HepG2 (cell line): ENCODE data around the gene TRABD. TPM values are rescaled to one million over a fixed set of nuclear protein-coding genes. Genes with fewer than 3 reads are reported as not detected.
A peak's percentile ranks its signal among the peaks of the same experiment; 100 is the strongest.

Experiments used
- BCLAF1 ChIP-seq: fragments of 450-650 bp; IDR thresholded peaks from 2 replicates; pipeline ENCODE4 v1.6.1; 2017; ENCODE audit warnings: mild to moderate bottlenecking
- DMAP1 ChIP-seq: IDR thresholded peaks from 2 replicates; pipeline ENCODE4 v1.6.1; 2016
- ETV5 ChIP-seq: IDR thresholded peaks from 2 replicates; pipeline ENCODE4 v1.6.1; 2018; ENCODE audit warnings: missing biosample characterization, missing genetic modification reagents, inconsistent platforms, borderline replicate concordance
- FOXA3 ChIP-seq: IDR thresholded peaks from 2 replicates; pipeline ENCODE4 v1.6.1; 2016; ENCODE audit warnings: missing genetic modification reagents, missing compliant biosample characterization
- GATA4 ChIP-seq: sonication (generic); IDR thresholded peaks from 2 replicates; pipeline ENCODE4 v1.6.1; 2016; ENCODE audit warnings: antibody characterized with exemption, low read depth, borderline replicate concordance
- GRHL1 ChIP-seq: sonication (generic); formaldehyde crosslinking; conservative IDR thresholded peaks from 2 replicates; pipeline ENCODE4 v1.8.0; 2022; ENCODE audit warnings: missing genetic modification reagents
- HDAC2 ChIP-seq: sonication (generic); formaldehyde crosslinking; IDR thresholded peaks from 2 replicates; pipeline ENCODE4 v1.4.0; 2020; ENCODE audit warnings: missing genetic modification reagents
- ISL2 ChIP-seq: sonication (generic); formaldehyde crosslinking; IDR thresholded peaks from 2 replicates; pipeline ENCODE4 v1.5.0; 2020; ENCODE audit warnings: missing genetic modification reagents
- JUN ChIP-seq: sonication (generic); formaldehyde crosslinking; IDR thresholded peaks from 2 replicates; pipeline ENCODE4 v1.4.0; 2020; ENCODE audit warnings: mild to moderate bottlenecking, missing genetic modification reagents
- MLX ChIP-seq: IDR thresholded peaks from 2 replicates; pipeline ENCODE4 v1.6.1; 2016
- MXD4 ChIP-seq: IDR thresholded peaks from 2 replicates; pipeline ENCODE4 v1.6.1; 2016; ENCODE audit warnings: mild to moderate bottlenecking, missing biosample characterization, missing genetic modification reagents
- NR2F1 ChIP-seq, 2 experiments: fragments of 450-650 bp in 1 of 2; formaldehyde crosslinking in 1 of 2; IDR thresholded peaks; 2 replicates each; pipeline versions ENCODE4 v1.5.0 to v1.6.1; 2016 to 2020; ENCODE audit warnings: mild to moderate bottlenecking in 1 of 2, missing compliant biosample characterization in 1 of 2, missing genetic modification reagents in 1 of 2, moderate library complexity in 1 of 2
- SALL1 ChIP-seq: sonication (generic); formaldehyde crosslinking; IDR thresholded peaks from 2 replicates; pipeline ENCODE4 v1.8.0; 2022; ENCODE audit warnings: mild to moderate bottlenecking, missing genetic modification reagents
- SAP130 ChIP-seq: IDR thresholded peaks from 2 replicates; pipeline ENCODE4 v1.6.1; 2016; ENCODE audit warnings: low read depth
- SIN3B ChIP-seq: fragments of 150-350 bp; IDR thresholded peaks from 2 replicates; pipeline ENCODE4 v1.6.1; 2014; ENCODE audit warnings: low read length
- TFDP1 ChIP-seq: IDR thresholded peaks from 2 replicates; pipeline ENCODE4 v1.6.1; 2016; ENCODE audit warnings: missing compliant biosample characterization, missing genetic modification reagents, borderline replicate concordance
- UBTF ChIP-seq: sonication (generic); formaldehyde crosslinking; IDR thresholded peaks from 2 replicates; pipeline ENCODE4 v1.4.0; 2020; ENCODE audit warnings: mild to moderate bottlenecking, missing genetic modification reagents
- ZBTB7B ChIP-seq: sonication (generic); formaldehyde crosslinking; IDR thresholded peaks from 2 replicates; pipeline ENCODE4 v1.4.0; 2020; ENCODE audit warnings: missing genetic modification reagents
- ZNF414 ChIP-seq: sonication (generic); formaldehyde crosslinking; IDR thresholded peaks from 2 replicates; pipeline ENCODE4 v1.5.0; 2020; ENCODE audit warnings: missing genetic modification reagents
- ZNF44 ChIP-seq: sonication (generic); formaldehyde crosslinking; IDR thresholded peaks from 2 replicates; pipeline ENCODE4 v1.5.1; 2020; ENCODE audit warnings: mild to moderate bottlenecking, missing genetic modification reagents
- ZNF781 ChIP-seq: sonication (generic); formaldehyde crosslinking; IDR thresholded peaks from 2 replicates; pipeline ENCODE4 v1.5.1; 2020; ENCODE audit warnings: borderline replicate concordance, mild to moderate bottlenecking, missing genetic modification reagents; ENCODE audit errors: not compliant biosample characterization
- polyA plus RNA-seq, 8 experiments: library from polyadenylated mRNA; depleted of rRNA in 3 of 8; stranded (reverse) in 7 of 8; unstranded in 1 of 8; fragments of >200 nt; fragmentation: Illumina TruSeq in 4 of 8; extraction: Trizol in 4 of 8; gene quantifications; 2 replicates each; pipeline versions ENCODE4 v1.2.1 to v1.2.3, GENCODE V29; 2011 to 2016; ENCODE audit warnings: low read depth in 4 of 8, missing spikeins in 1 of 8, mixed read lengths in 1 of 8; ENCODE audit not compliant: insufficient read depth in 1 of 8
- total RNA-seq, 5 experiments: library from RNA; depleted of rRNA; stranded (reverse); fragments of >200 nt; fragmentation: Illumina TruSeq; extraction: Trizol; gene quantifications; 2 replicates each; pipeline ENCODE4 v1.2.3, GENCODE V29; 2016; ENCODE audit warnings: low read depth in 1 of 5

The TRABD gene
- total and polyA plus RNA-seq, 2 of the 13 experiments (the other 11 are each of a cell fraction or from before 2014, with no cell fraction given) = 21.5 to 28.9 TPM

GRCh38 chr22:50171965-50172421 is 13.7 kb upstream of the TRABD start (continued):
- no peak for TF ChIP-seq GRHL1
- peak; percentile 67 for TF ChIP-seq SAP130 (CRISPR knock-in tag)
- no peak for TF ChIP-seq ISL2
- TF ChIP-seq JUN (CRISPR knock-in tag) = no peak
- no peak for TF ChIP-seq ZNF44 (CRISPR knock-in tag)
- peak; percentile 34; the same call in 1 of the 2 replicates for TF ChIP-seq HDAC2 (CRISPR knock-in tag)
- peak; percentile 21 for TF ChIP-seq UBTF (CRISPR knock-in tag)
- peak; percentile 58; the same call in 1 of the 2 replicates for TF ChIP-seq TFDP1 (CRISPR knock-in tag)
- TF ChIP-seq SALL1 (CRISPR knock-in tag) = peak; percentile 65
- TF ChIP-seq SIN3B = no peak
- TF ChIP-seq FOXA3 (CRISPR knock-in tag) = no peak
- TF ChIP-seq GATA4 = no peak
- TF ChIP-seq ZBTB7B (CRISPR knock-in tag) = 0 out of 2 replicates have a peak, but pooled peaks have one; percentile 18
- TF ChIP-seq MXD4 (CRISPR knock-in tag) = no peak
- TF ChIP-seq ZNF781 (CRISPR knock-in tag) = no peak
- peak; percentile 17; the same call in 1 of the 2 replicates for TF ChIP-seq MLX (CRISPR knock-in tag)
- peak; percentile 69 for TF ChIP-seq ETV5 (CRISPR knock-in tag)
- no peak for TF ChIP-seq NR2F1 (CRISPR knock-in tag; IDR thresholded peaks at IDR 0.05)
- peak; percentile 41; the same call in 1 of the 2 replicates for TF ChIP-seq DMAP1
- no peak for TF ChIP-seq BCLAF1
- TF ChIP-seq ZNF414 = no peak
